DOHH2 (cell line): ENCODE measurements around the gene CACNA1D.

Experiments used
- H3F3A ChIP-seq: fragments of 200-600 bp; sonication (generic), shearing (Covaris generic); 2 replicates; pipeline ENCODE4 v1.6.0; 2016; ENCODE audit warnings: antibody characterized with exemption, mild to moderate bottlenecking; ENCODE audit not compliant: control insufficient read depth, insufficient read depth
- H3K27ac ChIP-seq: fragments of 200-600 bp; sonication (generic); 2 replicates; pipeline ENCODE4 v1.5.1; 2014; ENCODE audit warnings: low read depth, mild to moderate bottlenecking, low read length, moderate library complexity
- H3K27me3 ChIP-seq: fragments of 200-600 bp; sonication (generic); 2 replicates; pipeline ENCODE4 v1.6.1; 2014; ENCODE audit warnings: mild to moderate bottlenecking, low read length, mixed read lengths; ENCODE audit not compliant: control insufficient read depth
- H3K36me3 ChIP-seq: fragments of 200-600 bp; sonication (generic); 2 replicates; pipeline ENCODE4 v1.6.1; 2014; ENCODE audit warnings: mild to moderate bottlenecking, low read length, moderate library complexity, mixed read lengths; ENCODE audit not compliant: control insufficient read depth
- H3K4me1 ChIP-seq: fragments of 200-600 bp; sonication (generic); 2 replicates; pipeline ENCODE4 v1.6.1; 2014; ENCODE audit warnings: mild to moderate bottlenecking, low read length, mixed read lengths; ENCODE audit not compliant: control insufficient read depth
- H3K4me2 ChIP-seq: fragments of 200-600 bp; sonication (generic); 2 replicates; pipeline ENCODE4 v1.6.0; 2014; ENCODE audit warnings: mild to moderate bottlenecking, low read length, moderate library complexity
- H3K4me3 ChIP-seq: fragments of 200-600 bp; sonication (generic); 2 replicates; pipeline ENCODE4 v1.5.1; 2014; ENCODE audit warnings: mild to moderate bottlenecking, low read length, mixed read lengths
- H3K79me2 ChIP-seq: fragments of 200-600 bp; sonication (generic); 2 replicates; pipeline ENCODE4 v1.6.1; 2014; ENCODE audit warnings: mild to moderate bottlenecking, low read length, mixed read lengths; ENCODE audit not compliant: control insufficient read depth
- H3K9me2 ChIP-seq: fragments of 200-600 bp; sonication (generic); replicated peaks from 2 replicates; pipeline ENCODE4 v1.6.1; 2014; ENCODE audit warnings: mild to moderate bottlenecking, low read length, mixed read lengths; ENCODE audit not compliant: control insufficient read depth
- H3K9me3 ChIP-seq: fragments of 200-600 bp; sonication (generic); 2 replicates; pipeline ENCODE4 v1.6.1; 2014; ENCODE audit warnings: antibody characterized with exemption, low read length, mixed read lengths; ENCODE audit not compliant: control insufficient read depth, insufficient read depth
- H4K20me1 ChIP-seq: fragments of 200-600 bp; sonication (generic); 2 replicates; pipeline ENCODE4 v1.6.0; 2014; ENCODE audit warnings: low read depth, mild to moderate bottlenecking, antibody characterized with exemption, low read length, moderate library complexity; ENCODE audit not compliant: control insufficient read depth, insufficient read depth
- CTCF ChIP-seq: fragments of 200-600 bp; sonication (generic); IDR thresholded peaks from one replicate; pipeline ENCODE4 v1.5.1; 2014; ENCODE audit warnings: antibody characterized with exemption, mild to moderate bottlenecking, low read depth, low read length; ENCODE audit not compliant: poor library complexity, severe bottlenecking
- EZH2phosphoT487 ChIP-seq: fragments of 200-600 bp; sonication (generic); IDR thresholded peaks from 2 replicates; pipeline ENCODE4 v1.6.1; 2017; ENCODE audit warnings: borderline replicate concordance, mild to moderate bottlenecking, antibody characterized with exemption, low read length, moderate library complexity, mixed read lengths

Gene CACNA1D

GRCh38 chr3:53850895-53851294, 356.5 kb downstream of the CACNA1D start:
- Histone ChIP-seq H4K20me1 (no peaks in the 10 kb centered on the region), H3K79me2 (no peaks in the 10 kb centered on the region), H3K4me3 (no peak overlapping the region), H3K4me2 (no peak overlapping the region), H3K9me3 (no peaks in the 10 kb centered on the region), H3K27me3 (peaks cover 17% of the 10 kb centered on the region), H3K27ac (no peak overlapping the region), H3K9me2 (no peaks in the 10 kb centered on the region), H3K36me3 (no peaks in the 10 kb centered on the region), H3K4me1 (no peaks in the 10 kb centered on the region), H3F3A (no peaks in the 10 kb centered on the region)
- TF ChIP-seq EZH2phosphoT487 (no peak), CTCF (no peak)

GRCh38 chr3:53856964-53857363, 362.6 kb downstream of the CACNA1D start:
- Histone ChIP-seq H3K27ac (no peak overlapping the region), H3K4me3 (no peak overlapping the region), H4K20me1 (no peaks in the 10 kb centered on the region), H3K4me2 (no peak overlapping the region), H3F3A (no peaks in the 10 kb centered on the region), H3K79me2 (no peaks in the 10 kb centered on the region), H3K27me3 (no peaks in the 10 kb centered on the region), H3K36me3 (peaks cover 11% of the 10 kb centered on the region), H3K4me1 (no peaks in the 10 kb centered on the region), H3K9me2 (no peaks in the 10 kb centered on the region), H3K9me3 (no peaks in the 10 kb centered on the region)
- no peak for TF ChIP-seq EZH2phosphoT487
- no peak for TF ChIP-seq CTCF

- Histone ChIP-seq H3K36me3 (peaks cover 22% of the 10 kb centered on the region), H3K9me2 (no peaks in the 10 kb centered on the region), H3K79me2 (no peaks in the 10 kb centered on the region), H3K27me3 (no peaks in the 10 kb centered on the region), H3K4me1 (peaks cover 4% of the 10 kb centered on the region), H4K20me1 (no peaks in the 10 kb centered on the region), H3F3A (no peaks in the 10 kb centered on the region), H3K27ac (no peak overlapping the region), H3K4me2 (no peak overlapping the region), H3K4me3 (no peak overlapping the region), H3K9me3 (no peaks in the 10 kb centered on the region)
- no peak for TF ChIP-seq CTCF
- no peak for TF ChIP-seq EZH2phosphoT487
Observed at GRCh38 chr3:53858096-53858741, 363.8 kb downstream of the CACNA1D start.
